ENCODE data around the gene GPR146.

Gene GPR146

DNA sequence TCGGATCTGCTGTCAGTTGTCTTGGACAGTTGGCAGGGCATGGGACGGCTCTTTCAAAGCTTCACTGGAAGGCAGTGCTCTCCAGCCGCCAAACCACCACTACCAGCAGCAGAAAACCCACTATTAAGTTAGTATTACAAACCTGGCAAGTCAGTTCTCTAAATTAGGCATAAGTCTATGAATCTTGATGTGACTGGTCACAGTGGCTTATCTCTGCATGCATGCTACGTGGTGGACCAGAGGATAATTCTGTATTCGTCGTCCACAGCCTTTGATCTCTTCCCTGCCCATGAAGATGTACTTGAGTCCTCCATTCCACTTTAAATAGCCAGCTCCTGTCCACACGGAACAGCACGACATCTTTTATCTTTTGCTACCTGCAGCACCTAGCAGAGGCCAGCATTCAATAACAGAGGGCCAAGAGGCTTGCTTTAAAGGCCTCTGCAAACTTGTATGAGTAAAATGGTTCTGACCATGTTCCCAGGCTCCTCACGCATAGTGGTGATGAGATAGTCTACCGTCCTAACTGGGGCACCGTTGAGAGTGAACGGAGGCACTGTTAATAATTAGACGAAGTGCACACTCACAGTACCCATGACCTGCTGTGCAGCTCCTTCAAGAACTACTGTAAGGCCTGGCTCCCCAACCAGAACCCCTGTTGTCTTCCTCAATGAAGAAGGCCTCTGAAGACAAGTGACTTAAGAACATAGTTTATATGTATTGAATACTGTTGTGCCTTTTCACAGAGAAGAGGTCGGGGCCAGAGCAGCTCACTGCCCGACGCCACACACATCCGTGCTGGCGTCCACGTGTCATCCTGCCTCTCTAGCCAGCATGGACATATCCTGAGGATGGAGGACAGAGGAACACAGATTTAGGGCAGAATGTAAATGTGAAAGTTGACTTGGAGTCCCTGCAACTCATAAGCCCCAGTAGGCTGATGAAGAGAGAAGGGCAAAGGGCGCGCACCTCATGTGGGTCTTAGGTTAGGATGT lies 1.0 kb downstream of the GPR146 start:
- no peak for DNase-seq

DNA sequence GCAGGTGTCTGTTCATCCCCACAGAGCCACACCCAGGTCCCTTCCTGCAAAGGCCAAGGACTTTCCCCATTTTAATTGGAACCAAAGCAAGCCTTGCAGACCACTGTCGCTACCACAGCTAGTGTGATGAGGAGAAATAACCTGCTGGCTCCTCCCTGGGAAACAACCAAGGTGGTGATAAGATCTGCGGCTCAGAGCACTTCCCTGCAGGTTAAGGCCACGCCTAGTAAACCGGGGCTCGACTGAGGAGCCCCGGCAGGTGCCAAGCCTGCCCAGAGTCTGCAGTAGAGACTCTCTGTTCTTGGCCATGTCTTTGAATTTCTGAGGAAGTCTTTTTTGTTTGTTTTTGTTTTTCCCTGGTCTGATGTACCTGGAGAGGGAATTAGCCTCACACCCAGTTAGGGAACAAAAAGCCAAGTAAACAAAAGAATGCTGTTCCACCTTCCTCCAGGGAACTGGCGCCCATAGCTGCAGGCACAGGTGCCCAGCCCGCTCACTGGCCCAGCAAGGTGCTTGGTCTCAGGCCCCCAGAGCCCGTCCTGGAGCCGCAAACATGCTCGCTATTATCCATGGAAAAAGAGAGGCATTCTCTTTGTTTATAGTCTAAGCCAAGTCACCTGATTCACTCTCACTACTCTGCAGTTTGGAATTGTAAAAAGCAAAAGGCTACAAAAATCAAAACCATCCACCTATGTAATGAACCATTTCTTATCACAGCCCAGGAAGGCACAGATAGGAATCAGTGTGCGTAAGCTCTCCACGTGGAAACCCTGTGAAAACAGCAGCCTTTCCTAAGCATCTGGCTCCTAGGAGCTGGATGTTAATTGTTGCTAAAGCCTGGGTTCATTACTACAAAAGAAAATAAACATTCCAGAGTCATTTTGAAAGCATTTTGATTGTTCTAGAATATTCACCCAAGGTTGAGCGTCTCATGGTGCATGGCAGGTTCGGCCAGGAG lies 2.7 kb downstream of the GPR146 start:
- no peak for DNase-seq

DNA sequence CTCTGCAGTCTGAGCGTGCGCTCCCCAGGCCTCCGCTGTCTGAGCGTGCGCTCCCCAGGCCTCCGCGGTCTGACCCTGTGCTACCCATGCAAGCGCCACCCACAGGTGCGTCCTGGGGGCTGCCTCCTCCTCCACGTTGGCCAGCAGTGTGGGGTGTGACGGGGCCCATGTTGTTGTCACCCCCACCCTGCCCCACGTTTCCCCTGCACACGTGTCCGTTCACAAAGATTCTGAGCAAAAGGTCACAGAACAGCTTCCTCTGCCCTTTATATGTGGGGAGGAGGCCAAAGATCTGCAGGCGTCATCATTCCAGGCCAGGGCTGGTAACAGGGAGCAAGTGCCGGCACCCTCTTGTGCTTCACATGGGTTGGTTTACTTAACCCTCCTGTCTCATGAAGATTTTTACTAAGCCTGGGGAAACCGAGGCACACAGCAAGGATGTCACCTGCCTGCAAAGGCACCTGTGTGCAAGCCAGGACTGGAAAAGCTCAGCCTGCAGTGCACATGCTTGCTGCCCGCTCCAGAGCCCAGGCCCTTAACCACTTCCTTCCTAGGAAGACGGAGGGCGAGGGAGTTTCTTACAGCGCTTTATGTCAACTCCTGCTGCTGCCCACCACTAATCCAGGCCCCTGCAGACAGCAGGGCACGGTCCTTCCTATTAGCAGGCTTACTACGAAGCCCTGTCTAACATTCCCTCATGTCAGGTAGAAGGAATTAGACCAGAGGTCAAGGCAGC lies 4.8 kb downstream of the GPR146 start:
- no peak for DNase-seq

DNA sequence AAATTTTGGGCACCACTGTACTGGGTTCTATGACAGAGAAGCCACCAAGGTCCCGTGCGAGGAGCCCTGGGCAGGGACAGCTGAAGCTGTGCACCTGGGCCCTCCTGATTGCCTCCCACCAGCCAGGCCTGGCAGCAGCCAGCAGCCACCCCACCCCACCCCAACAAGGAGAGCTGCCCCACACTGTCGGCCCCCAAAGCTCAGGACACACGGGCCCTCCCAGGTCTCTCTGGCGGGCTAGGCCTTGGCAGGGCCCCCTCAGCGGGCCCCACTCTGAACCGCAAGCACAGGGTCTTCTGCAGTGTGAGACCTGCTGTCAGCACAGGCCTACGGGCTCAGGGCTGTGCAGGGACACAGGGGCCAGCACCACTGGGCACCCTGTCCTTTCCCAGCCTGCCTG lies 5.5 kb downstream of the GPR146 start:
- DNase-seq, result no peak

DNA sequence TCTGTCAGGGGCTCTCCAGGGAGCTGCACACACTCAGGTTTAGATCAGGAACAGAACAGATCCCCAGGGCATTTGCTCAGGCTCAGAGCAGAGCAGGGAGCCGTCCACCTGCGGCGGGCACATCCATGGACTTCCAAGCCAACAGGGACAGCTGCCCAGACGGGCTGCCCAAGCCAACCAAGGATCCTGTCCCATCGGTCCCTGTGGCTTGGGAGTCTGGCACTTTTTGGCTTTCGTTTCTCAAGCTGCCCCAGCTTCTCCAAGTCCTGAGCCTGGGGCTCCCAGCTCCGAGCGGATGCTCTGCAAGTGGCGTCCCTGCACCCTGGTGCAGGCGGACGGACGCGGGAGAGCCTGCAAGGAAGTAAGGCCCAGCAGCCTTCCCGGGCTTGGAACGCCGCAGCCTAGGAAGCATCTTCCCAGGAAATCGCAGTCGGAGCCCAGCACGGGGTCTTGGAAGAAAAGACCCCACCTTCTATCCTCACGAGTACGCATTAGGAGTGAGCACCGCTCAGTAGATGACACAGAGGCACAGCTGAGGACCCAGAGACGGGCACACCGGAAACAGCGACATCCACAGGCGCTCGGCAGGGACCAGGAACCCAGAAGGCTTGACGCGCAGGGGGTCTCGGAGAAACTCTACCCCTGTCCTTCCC lies 6.0 kb downstream of the GPR146 start:
- no peak for DNase-seq

DNA sequence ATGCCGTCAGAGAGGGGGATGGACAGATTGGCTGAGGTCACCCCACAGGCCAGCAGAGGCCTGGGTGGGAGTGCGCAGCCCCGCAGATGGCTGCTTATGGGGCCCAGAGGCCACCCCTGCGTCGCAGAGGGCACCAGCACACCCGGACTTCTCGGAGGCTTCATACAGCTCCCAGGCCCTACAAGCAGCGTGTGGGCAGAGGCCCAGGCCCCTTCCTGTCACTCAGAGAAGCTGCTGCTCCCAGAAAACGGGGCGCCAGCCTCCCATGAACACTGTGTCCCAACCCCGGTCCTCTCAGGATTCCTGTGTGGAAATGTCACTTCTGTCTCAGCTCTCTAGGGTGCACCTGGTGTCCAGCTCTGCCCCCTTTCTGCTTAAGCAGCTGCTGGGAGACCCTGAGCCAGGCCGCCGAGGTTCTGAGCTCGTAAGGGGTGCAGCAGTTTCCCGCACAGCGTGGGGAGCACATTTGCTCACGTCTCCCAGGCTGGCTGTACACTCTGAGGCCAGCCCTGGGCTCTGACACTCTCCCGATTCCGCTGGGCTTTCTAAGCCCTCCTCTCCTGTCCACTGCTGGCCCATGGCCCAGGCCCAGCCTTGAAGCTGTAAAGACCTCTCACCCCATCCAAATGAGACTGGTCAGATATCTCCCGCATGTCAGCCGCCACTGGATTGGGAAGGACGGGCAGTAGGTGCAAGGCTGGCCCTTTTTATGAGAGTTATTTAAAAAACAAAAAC lies 6.8 kb downstream of the GPR146 start:
- no peak for DNase-seq

DNA sequence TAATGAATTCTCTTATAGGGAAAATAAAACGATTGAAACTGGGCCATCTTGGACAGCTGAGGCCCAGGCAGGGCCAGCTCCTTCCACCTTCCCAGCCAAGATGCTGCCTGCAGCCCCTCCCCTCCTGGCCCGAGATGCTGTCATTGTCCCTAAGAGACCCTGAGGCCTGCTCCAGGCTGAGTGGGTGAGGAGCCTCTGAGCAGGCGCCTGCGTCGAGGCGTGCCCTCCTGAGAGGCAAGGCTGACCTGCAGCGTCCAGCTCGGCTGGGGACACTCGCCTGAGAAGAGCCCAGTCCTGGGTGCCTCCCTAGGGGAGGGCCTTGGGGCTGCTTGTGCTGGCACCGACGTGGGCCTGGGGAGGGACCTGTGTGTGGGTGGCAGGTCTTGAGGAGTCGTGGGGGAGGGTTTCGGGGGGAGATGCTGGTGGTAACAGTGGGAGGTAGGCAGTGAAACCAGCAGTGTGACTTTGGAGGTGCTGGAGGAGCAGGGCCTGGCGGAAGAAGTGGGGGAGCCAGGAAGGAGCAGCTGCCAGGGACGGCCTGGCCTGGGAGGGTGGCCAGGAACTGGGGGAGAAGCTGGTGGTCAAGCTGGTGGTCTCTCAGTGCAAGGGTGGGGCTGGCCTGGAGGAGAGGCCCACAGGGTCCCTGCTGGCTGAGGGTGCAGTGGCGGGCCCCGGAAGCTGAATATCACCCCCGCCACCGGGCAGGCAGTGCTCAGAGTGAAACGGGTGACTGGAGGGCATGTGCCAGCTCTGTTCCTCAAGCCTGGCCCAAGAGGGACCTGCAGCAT lies 7.9 kb downstream of the GPR146 start:
- DNase-seq, result no peak

DNA sequence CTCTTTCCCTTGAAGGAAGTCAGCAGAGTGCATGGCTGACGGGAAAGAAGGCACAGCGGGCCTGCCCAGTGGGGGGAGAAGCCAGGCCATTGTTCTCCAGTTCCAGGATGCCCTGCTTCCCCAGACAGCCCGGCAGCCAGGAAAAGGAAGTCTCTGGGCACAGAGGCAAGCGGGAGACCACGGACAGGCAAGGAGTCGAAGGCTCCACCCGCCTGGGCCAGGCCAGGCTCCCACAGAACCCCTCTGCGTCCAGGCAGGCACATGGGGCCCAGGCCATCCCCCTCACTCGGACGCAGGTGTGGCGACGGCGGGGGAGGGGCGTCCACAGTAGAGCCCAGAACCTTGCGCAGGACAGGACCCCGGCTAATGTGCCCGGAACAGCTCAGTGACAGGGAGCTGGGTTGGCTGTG lies 8.7 kb downstream of the GPR146 start:
- DNase-seq, result no peak

DNA sequence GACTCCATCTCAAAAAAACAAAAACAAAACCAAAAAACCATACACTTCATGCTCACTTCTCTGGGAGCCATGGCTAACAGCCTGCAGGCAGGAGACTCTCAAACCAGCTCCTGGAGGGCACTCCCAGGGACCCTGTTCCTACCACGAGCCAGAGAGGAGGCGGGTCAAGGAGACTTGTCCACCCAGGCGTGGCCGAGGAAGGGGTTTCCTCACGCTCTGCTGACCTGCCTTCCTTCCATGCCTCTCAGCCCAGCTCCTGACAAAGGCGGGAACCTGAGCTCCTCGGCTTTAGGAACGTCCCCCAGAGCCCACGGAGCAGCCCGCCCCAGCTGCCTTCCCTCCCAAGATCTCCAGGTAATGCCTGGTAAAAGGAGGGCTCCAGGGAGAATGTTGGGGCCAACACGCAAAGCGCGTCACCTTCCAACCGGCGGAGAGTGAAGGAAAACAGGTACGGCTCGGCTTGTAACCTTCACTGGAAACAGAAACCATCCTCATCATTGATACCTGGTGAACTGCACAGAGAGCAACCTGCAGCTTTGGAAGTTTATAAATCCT lies 9.5 kb downstream of the GPR146 start:
- no peak for DNase-seq

DNA sequence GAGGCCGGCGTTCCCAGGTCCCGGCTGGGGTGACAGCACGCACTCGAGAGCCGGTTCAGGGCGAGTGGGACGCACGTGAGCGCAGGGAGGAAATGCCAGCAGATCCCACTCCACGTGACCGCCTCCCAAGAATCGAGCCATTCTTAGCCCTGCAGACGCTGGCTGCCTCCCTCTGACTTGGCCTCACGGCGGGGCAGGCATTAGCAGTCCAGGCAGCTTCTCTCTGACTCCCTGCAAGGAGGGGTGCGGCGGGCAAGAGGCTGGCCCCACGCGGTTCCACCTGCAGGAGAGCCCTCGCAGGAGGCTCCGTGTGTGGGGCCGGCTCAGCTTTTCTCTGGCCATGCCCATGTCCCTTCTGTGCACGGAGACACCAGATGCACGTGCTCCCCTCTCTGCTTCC lies 10.1 kb downstream of the GPR146 start:
- DNase-seq, result no peak

DNA sequence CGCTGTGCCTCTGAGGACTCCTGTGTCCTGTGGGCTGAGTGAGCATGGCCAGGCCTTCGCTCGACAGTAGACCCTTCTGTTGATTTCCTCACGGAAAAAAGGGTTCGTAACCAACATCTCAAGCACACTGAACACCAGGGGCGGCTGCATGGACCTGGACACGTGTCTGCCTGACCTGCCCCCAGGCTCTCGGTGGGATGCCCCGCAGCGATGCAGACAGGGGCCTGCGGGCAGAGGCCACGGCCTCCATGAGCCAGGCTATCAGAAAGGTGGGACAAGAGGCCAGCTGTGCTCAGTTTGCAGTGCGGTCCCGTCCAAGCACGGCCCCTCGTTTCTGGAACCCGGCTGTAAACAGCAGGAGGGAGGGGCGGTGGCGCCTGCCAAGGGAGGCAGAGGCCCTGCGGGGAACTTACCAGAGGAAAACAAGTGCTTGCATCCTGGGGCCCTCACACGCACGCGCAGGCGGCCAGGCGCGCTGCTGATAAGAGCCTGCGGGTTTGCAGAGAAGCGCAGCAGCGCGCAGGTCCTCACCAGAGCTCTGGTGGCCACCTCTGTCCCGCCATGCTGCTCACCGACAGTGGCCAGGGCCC lies 10.6 kb downstream of the GPR146 start:
- DNase-seq, result no peak

DNA sequence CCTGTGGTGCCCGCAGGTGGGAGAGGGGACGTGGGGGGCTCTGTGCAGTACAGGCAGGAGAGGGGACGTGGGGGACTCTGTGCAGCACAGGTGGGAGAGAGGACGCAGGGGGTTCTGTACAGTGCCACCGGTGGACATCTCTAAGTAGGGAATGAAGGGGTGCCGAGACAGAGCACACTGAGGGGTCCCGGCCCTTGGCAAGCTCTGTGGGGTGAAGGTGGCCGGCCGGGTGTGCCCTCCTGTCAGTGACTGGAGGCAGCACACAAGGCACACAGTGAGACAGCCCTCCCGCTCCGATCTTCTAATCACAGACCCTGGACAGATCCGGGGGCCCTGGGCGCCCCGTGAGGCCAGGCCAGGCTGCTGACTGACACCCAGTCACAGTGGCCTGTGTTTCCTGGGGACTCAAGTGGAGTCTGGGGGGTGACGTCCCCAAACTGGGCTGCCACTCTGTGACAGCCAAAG lies 11.2 kb downstream of the GPR146 start:
- no peak for DNase-seq

DNA sequence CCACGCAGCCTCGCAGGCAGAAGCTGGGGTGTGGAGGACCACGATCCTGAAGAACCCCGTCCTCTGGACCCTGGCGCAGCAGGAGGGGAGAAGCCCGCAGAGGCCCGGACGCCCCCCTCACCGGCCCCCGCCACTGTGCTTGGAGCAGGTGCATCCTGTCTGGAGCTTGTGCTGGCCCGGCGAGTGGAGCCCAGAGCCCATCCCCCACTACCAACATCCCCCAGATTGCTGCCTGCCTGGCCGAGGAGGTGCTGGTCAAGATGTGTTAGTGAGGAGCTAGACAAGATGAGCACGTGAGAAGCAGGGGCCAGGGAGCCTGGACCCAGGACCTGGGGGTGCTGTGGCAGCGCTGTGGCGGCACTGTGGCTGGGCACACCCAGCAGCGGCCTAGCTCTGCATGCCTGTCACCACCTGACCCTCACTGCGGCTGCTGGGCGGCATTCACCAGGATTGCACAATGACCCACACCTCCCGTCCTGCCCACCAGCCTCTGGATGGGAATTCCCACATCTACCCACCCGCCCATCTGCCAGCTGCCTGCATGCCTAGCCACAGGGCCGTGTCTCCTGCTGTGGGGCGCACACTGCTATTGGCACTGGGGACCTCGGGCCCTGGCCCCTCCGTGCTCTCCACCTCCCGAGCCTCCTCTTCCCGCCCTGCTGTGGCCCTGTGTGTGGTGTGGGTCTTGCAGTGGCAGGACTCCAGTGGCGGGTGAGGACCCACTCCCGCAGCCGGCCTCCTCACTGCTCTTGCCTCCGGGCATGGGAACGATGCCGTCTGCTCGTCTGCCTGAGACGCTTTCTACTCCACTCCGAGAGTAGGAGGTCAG lies 11.8 kb downstream of the GPR146 start:
- no peak for DNase-seq

DNA sequence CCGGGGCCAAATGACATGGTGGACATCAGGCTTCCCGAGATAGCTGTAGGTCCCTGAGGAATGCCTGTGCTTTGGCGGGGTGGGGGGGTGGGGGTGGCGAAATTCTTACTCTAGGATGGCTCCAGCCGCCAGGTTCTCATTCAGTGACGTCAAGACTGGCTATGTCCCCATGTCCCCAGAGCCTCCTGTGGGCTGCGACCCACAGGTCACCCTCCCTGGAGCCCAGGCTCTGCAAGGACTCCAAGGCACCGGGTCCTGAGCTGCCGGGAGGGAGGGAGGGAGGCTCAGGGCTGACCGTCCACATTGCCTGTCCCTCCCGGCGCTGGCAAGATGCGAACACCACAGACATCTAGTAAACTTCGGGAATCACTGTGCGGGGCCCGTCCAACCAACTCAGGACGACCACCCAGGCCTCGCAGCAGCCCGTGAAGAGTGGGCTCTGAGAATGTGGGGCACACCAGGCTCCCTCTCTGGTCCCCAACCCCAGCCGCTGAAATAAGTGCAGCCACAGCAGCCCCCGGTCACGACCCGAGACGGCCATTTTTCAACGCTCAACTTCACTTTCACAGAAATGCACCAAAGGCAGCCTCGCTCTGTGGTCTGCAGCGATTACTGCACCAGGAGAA lies 12.6 kb downstream of the GPR146 start:
- no peak for DNase-seq

DNA sequence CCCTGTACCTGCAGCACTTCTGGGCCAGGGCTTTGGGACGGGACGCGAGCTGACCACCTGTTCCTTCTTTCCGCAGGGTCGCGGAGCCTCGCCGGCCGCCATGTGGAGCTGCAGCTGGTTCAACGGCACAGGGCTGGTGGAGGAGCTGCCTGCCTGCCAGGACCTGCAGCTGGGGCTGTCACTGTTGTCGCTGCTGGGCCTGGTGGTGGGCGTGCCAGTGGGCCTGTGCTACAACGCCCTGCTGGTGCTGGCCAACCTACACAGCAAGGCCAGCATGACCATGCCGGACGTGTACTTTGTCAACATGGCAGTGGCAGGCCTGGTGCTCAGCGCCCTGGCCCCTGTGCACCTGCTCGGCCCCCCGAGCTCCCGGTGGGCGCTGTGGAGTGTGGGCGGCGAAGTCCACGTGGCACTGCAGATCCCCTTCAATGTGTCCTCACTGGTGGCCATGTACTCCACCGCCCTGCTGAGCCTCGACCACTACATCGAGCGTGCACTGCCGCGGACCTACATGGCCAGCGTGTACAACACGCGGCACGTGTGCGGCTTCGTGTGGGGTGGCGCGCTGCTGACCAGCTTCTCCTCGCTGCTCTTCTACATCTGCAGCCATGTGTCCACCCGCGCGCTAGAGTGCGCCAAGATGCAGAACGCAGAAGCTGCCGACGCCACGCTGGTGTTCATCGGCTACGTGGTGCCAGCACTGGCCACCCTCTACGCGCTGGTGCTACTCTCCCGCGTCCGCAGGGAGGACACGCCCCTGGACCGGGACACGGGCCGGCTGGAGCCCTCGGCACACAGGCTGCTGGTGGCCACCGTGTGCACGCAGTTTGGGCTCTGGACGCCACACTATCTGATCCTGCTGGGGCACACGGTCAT lies 13.3 kb downstream of the GPR146 start:
- DNase-seq, result no peak

DNA sequence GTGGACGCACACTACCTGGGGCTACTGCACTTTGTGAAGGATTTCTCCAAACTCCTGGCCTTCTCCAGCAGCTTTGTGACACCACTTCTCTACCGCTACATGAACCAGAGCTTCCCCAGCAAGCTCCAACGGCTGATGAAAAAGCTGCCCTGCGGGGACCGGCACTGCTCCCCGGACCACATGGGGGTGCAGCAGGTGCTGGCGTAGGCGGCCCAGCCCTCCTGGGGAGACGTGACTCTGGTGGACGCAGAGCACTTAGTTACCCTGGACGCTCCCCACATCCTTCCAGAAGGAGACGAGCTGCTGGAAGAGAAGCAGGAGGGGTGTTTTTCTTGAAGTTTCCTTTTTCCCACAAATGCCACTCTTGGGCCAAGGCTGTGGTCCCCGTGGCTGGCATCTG lies 14.0 kb downstream of the GPR146 start:
- no peak for DNase-seq

DNA sequence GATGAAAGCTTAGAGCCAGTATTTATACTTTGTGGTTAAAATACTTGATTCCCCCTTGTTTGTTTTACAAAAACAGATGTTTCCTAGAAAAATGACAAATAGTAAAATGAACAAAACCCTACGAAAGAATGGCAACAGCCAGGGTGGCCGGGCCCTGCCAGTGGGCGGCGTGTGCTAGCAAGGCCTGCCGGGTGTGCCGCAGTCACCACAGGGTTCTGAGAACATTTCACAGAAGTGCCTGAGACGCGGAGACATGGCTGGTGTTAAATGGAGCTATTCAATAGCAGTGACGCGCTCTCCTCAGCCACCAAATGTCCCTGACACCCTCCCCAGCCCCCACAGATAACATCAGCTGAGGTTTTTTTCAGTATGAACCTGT lies 14.5 kb downstream of the GPR146 start:
- DNase-seq, result no peak

Measured in NCI-H187 treated with DMSO at 0.1 percent for 48 hours (cell line).